Measurements from ENCODE around the gene SDR42E1.
"Not testable (repeated sequence)": the region's sequence is repeated elsewhere in the genome, so short reads cannot be mapped to it uniquely, and the experiment has no call there.

The SDR42E1 gene

GRCh38 chr16:81997738-81998137 is 13.5 kb downstream of the SDR42E1 start:
- DNase-seq: no peak

- peak in 1 of 3 experiments; percentile 15 for DNase-seq
Measured at GRCh38 chr16:81996664-81997509, 14.4 kb downstream of the SDR42E1 start.

DNA sequence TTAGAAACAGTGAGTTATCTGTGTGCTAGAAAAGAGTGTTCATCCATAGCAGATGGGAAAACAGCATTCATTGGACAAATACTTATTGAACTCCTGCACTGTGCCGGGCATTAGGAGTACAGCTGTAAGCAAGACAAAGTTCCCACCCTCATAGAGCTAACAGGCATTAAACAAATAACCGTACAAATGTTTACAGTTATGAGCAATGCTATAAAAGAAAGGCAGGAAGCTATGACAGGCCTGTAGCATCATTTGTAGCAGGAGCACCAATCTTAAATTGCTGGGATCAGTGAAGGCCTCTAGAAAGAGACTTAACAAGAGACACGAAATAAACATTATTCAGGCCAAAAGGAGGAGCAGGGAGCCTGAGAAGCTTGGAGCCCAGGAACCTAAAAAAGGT is 15.6 kb downstream of the SDR42E1 start:
- no peak for DNase-seq

DNA sequence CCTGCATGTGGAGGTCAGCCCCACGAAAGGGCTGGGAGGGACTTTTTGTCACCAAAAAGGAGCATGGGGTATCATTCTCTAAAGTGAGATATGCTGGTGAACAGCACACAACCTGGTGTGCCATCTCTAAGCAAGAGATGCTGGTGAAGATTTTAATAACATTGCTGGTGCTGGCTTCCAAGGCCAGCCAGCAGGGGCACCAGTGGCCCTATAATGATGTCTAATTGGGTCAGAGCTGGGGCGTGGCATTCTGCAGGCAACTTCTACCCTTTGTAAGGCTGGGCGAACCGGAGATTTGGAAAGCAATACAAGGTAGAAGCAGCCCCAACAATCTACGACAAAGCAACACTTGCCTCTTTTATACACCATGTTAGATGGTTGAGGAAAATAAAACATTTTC is 16.8 kb downstream of the SDR42E1 start:
- DNase-seq: no peak

- no peak for DNase-seq
Measured at GRCh38 chr16:81992859-81993258, 18.4 kb downstream of the SDR42E1 start.

- no peak for DNase-seq
Measured at GRCh38 chr16:81987706-81988105, 23.6 kb downstream of the SDR42E1 start.

DNA sequence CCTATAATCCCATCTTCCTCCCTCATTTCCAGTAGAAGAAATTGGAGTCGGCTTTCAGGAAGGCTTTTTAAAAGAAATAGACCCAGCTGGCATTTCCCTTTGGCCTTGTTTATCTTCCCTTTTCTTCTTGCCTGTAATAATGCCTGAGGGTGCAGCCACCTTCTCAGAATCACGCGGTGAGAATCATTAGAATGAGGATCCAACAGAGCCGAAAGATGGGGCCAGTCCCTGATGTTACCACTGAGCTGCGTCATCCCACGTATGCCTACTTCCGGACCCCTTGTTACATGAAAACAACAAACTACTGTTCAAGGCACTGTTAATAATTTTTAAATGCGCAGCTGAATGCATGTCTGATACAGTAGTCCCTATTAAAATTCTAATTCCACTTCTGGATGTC is 24.1 kb downstream of the SDR42E1 start:
- DNase-seq: no peak

DNA sequence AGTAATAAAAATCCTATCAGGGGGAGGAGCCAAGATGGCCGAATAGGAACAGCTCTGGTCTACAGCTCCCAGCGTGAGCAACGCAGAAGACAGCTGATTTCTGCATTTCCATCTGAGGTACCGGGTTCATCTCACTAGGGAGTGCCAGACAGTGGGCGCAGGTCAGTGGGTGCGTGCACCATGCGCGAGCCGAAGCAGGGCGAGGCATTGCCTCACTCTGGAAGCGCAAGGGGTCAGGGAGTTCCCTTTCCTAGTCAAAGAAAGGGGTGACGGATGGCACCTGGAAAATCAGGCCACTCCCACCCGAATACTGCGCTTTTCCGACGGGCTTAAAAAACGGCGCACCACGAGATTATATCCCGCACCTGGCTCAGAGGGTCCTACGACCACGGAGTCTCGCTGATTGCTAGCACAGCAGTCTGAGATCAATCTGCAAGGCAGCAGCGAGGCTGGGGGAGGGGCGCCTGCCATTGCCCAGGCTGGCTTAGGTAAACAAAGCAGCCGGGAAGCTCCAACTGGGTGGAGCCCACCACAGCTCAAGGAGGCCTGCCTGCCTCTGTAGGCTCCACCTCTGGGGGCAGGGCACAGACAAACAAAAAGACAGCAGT is 33.8 kb downstream of the SDR42E1 start:
- DNase-seq: not testable (repeated sequence)

DNA sequence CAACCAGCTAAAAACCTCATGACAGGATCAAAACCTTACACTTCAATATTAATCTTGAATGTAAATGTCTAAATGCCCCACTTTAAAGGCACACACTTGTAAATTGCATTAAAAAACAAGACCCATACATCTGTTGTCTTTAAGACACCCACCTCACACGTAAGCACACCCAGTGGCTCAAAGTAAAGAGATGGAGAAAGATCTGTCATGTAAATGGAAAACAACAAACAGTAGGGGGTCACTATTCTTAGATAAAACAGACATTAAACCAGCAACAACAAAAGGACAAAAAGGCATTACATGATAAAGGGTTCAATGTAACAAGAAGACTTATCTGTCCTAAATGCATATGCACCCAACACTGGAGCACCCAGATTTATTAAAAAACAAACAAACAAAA is 35.6 kb downstream of the SDR42E1 start:
- no peak for DNase-seq

DNA sequence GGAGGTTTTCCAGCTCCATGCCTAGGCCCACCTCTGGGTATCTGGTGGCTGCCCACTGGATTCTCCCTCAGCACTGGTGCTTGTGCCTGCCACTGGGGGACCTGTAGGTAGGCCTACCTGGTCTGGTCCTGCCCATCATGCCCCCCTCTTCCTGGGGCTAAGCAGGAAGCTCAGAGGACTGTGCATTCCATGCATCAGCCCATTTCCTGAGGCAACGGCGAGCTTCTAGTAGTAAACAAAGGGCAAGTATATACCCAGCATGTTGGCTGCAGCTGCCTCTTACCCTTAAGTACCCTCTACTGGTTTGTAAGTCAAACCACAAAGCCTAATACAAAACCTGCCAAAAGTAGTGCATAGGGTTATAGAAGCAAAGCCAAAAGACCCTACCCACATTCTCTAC is 37.5 kb downstream of the SDR42E1 start:
- peak in 1 of 3 experiments; percentile 4 for DNase-seq

DNA sequence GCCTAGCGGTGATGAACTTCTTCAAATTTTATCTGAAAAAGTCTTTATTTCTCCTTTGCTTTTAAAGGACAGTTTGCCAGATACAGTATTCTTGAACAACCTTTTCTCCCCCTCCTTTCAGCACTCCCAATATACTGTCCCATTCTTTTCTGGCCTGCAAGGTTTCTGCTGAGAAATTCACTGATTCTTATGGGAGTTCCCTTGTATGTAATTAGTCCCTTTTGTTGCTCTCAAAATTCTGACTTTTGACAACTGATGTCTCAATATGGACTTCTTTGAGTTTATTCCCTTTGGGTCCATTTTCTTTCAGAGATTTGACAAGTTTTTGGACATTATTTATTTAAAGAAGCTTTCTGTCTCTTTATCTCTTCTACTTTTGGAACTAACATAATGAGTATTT is 39.4 kb downstream of the SDR42E1 start:
- no peak for DNase-seq

GRCh38 chr16:81967358-81967757 is 43.9 kb downstream of the SDR42E1 start:
- no peak for DNase-seq

GRCh38 chr16:81964808-81965207 is 46.5 kb downstream of the SDR42E1 start:
- DNase-seq: no peak

DNA sequence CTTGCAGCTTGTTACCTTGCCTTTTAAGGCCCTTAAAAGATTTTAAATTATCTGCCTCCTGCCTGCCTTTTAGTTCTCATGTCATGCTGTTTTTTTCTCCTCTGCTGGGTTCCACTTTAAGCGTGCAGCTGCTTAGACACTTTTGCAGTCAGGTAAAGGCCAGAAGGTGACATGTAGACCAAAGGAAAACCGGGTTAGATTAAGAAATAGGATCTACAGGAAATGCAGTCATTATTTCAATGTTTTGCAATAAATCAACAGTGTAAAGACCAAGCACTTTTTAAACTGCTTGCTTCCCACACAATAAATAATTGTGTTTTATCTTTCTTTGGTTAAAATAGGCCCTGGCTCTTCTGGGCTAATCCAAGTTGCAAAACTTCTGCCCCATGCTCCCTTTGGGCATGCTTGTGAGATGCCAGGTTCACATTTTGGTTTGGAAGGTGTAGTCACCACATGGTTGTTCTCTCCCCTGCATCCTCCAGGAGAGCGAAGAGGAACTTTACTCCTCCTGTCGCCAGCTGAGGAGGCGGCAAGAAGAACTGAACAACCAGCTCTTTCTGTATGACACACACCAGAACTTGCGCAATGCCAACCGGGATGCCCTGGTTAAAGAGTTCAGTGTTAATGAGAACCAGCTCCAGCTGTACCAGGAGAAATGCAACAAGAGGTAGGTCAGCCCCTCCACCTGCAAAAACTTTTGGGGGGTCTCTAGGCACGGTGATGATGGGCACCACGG is 54.9 kb downstream of the SDR42E1 start:
- peak in 2 of 3 experiments; percentile 2 to 3 for DNase-seq

DNA sequence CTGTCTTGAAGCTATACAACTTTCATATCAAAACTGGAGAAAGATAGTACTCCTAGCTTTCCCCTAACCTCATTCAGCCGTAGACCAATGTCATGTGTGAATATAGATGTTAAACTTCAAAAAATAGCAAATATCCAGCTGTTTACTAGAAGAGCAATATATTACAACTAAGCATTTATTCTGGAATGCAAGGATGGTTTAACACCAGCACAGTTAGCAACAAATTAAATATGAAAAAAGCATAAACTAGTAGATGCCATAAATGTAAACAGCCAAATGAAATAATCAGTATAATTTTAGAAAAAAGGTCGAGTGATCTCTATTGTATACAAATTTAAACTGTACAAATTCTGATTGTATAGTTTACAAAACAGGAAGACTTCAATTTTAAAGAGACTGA is 59.7 kb downstream of the SDR42E1 start:
- DNase-seq: no peak

DNA sequence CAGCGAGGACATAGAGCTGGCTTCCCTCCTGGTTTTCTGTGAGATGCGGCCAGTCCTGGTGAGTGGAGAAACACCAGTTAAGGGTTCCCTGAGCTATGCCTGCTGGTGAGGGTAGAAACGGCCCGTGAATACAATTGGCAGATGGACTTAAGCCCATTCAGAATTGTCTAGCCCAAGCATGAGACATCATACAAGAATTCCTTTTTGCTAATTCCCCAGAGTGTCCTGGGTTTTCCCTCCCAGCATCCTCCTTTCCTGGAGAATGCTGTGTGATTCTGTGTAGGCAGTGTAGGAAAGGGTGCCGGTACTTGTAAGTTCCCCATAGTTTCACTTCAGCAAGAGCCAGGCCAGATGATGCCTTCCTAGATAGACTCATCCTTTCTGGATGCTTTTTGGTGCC is 65.1 kb downstream of the SDR42E1 start:
- no peak for DNase-seq

DNA sequence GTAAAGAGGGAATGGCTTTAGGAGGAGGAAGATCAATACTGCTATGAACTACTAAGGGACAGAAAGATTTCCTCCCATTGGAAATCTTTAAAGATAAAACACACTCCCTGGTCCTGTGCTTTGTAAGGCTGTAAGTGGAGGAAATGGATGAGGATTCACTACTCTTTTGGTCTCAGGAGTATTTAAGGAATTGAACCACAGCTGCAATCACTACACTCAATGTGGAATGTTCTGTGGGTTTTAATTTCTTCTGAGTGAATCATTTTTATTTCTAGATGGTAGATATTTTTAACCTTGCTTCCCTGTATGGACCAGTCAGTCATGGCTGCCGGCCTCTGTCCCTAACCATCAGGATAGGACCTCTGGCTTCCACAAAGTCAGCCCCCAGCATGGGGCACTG is 65.6 kb downstream of the SDR42E1 start:
- DNase-seq: no peak

- DNase-seq: no peak
Measured at GRCh38 chr16:81942007-81942601, 69.2 kb downstream of the SDR42E1 start.

- peak in 2 of 3 experiments; percentile 5 to 65 for DNase-seq
Measured at GRCh38 chr16:81940781-81941560, 70.3 kb downstream of the SDR42E1 start.

- DNase-seq: peak in 1 of 3 experiments; percentile 15
Measured at GRCh38 chr16:81939164-81940056, 71.9 kb downstream of the SDR42E1 start.
